K562 treated with DMSO at 1 percent for 24 hours (cell line): Measurements from ENCODE around the gene VAMP8. TPM values are rescaled to one million over a fixed set of nuclear protein-coding genes. Genes with fewer than 3 reads are reported as not detected.

Experiments used
- total RNA-seq: library from RNA; unstranded; fragments of 300-600 nt; gene quantifications from 2 replicates; pipeline ENCODE4 v1.2.3, GENCODE V29; 2022; ENCODE audit warnings: low read depth; ENCODE audit not compliant: insufficient read depth

Gene VAMP8
- 164 and 167 TPM in 2 replicates for total RNA-seq

GRCh38 chr2:85577386-85578242 is at the start of gene VAMP8:
TSS of gene VAMP8 (plus strand) at chr2:85577586. CDS start at chr2:85577647, 61 bp downstream.

GRCh38 chr2:85538507-85539360 is 38.7 kb upstream of the VAMP8 start, which contains the start of gene MAT2A:
TSS of gene MAT2A (plus strand) at chr2:85539168. CDS start at chr2:85539288, 120 bp downstream.

GRCh38 chr2:85561280-85562212 is 15.8 kb upstream of the VAMP8 start, which contains the start of gene GGCX:
TSS of gene GGCX (minus strand) at chr2:85561493. CDS start at chr2:85561428, 65 bp downstream.

GRCh38 chr2:85584354-85584856 is 7.0 kb downstream of the VAMP8 start, which contains the start of gene VAMP5:
TSS of gene VAMP5 (plus strand) at chr2:85584431. CDS start at chr2:85584491, 60 bp downstream.

GRCh38 chr2:85595301-85596025 is 18.1 kb downstream of the VAMP8 start, which contains the start of gene RNF181:
TSS of gene RNF181 (plus strand) at chr2:85595745. CDS start at chr2:85595764, 19 bp downstream.

GRCh38 chr2:85602476-85603234 is 25.3 kb downstream of the VAMP8 start, which contains the start of gene TMEM150A:
TSS of gene TMEM150A (minus strand) at chr2:85602698. CDS start at chr2:85601948, 750 bp downstream.

GRCh38 chr2:85611705-85612587 is 34.6 kb downstream of the VAMP8 start, which contains the start of gene C2orf68:
TSS of gene C2orf68 (minus strand) at chr2:85612066. CDS start at chr2:85611984, 82 bp downstream.

Other genes with a start within 250 kb of the VAMP8 start
- gene TGOLN2, start 249.6 kb upstream of the VAMP8 start, total RNA-seq, result 46.0 and 47.5 TPM in 2 replicates
- gene RETSAT, start 223.1 kb upstream of the VAMP8 start, total RNA-seq, result 37.9 and 40.4 TPM in 2 replicates
- 20.5 and 24.0 TPM in 2 replicates for gene ELMOD3, start 222.8 kb upstream of the VAMP8 start, total RNA-seq
- 125 and 132 TPM in 2 replicates for gene CAPG, start 167.2 kb upstream of the VAMP8 start, total RNA-seq
- 0.76 TPM in 1 of 2 replicates, not detected in the other for gene SH2D6, start 158.9 kb upstream of the VAMP8 start, total RNA-seq
- 115 and 128 TPM in 2 replicates for gene MAT2A, start 38.4 kb upstream of the VAMP8 start, total RNA-seq
- gene GGCX, start 16.1 kb upstream of the VAMP8 start, total RNA-seq, result 27.4 and 29.3 TPM in 2 replicates
- gene VAMP5, start 6.8 kb downstream of the VAMP8 start, total RNA-seq, result 2.6 and 5.3 TPM in 2 replicates
- 272 and 273 TPM in 2 replicates for gene RNF181, start 18.2 kb downstream of the VAMP8 start, total RNA-seq
- gene TMEM150A, start 25.1 kb downstream of the VAMP8 start, total RNA-seq, result 23.7 and 25.1 TPM in 2 replicates
- gene C2orf68, start 34.5 kb downstream of the VAMP8 start, total RNA-seq, result 42.4 and 47.8 TPM in 2 replicates
- 87.7 and 99.2 TPM in 2 replicates for gene USP39, start 38.6 kb downstream of the VAMP8 start, total RNA-seq
- not detected in 2 replicates for gene SFTPB, start 90.6 kb downstream of the VAMP8 start, total RNA-seq
- gene GNLY, start 116.8 kb downstream of the VAMP8 start, total RNA-seq, result not detected in 2 replicates
- gene ATOH8, start 176.4 kb downstream of the VAMP8 start, total RNA-seq, result 0.51 TPM in 1 of 2 replicates, not detected in the other